Duodenal mucosa (tissue), 2 donors: Measurements from ENCODE around the gene MYO5B.

Experiments used
- H3K27ac ChIP-seq: one replicate; pipeline ENCODE4 v1.7.0; 2013; ENCODE audit warnings: low read depth, low read length
- H3K27me3 ChIP-seq, 2 donors: one replicate each; pipeline ENCODE4 v1.7.0; 2013; ENCODE audit warnings: low read length in 2 of 2, control low read depth in 1 of 2; ENCODE audit not compliant: insufficient read depth in 2 of 2, control insufficient read depth in 1 of 2
- H3K36me3 ChIP-seq, 2 donors: one replicate each; pipeline ENCODE4 v1.7.0; 2013; ENCODE audit warnings: low read length in 2 of 2, control low read depth in 1 of 2; ENCODE audit not compliant: insufficient read depth in 2 of 2, control insufficient read depth in 1 of 2
- H3K4me1 ChIP-seq, 2 donors: one replicate each; pipeline ENCODE4 v1.7.0; 2013; ENCODE audit warnings: low read length in 2 of 2, control low read depth in 1 of 2; ENCODE audit not compliant: insufficient read depth in 2 of 2, control insufficient read depth in 1 of 2
- H3K4me3 ChIP-seq, 2 donors: one replicate each; pipeline ENCODE4 v1.7.0; 2013; ENCODE audit warnings: low read length in 2 of 2, low read depth in 1 of 2
- H3K9ac ChIP-seq, 2 donors: one replicate each; pipeline ENCODE4 v1.7.0; 2013; ENCODE audit warnings: low read length in 2 of 2, low read depth in 1 of 2
- H3K9me3 ChIP-seq, 2 donors: one replicate each; pipeline ENCODE4 v1.7.0; 2013; ENCODE audit warnings: low read length in 2 of 2, control low read depth in 1 of 2; ENCODE audit not compliant: control insufficient read depth in 1 of 2

MYO5B gene

GRCh38 chr18:49859725-49860124 lies 335.2 kb downstream of the MYO5B start:
- Histone ChIP-seq H3K27ac (peak overlapping the region; percentile 74), H3K27me3 (no peaks in the 10 kb centered on the region), H3K9ac (peak overlapping the region; percentile 49 to 50), H3K4me1 (peaks cover 34 to 38% of the 10 kb centered on the region in 2 donors), H3K9me3 (no peaks in the 10 kb centered on the region), H3K36me3 (peaks cover 5 to 27% of the 10 kb centered on the region in 2 donors), H3K4me3 (peak overlapping the region in 1 of 2 donors; percentile 16)

- H3K9me3 ChIP-seq = no peaks in the 10 kb centered on the region
- peaks cover 34 to 38% of the 10 kb centered on the region in 2 donors for H3K4me1 ChIP-seq
- H3K36me3 ChIP-seq = peaks cover 5 to 31% of the 10 kb centered on the region in 2 donors
- peak overlapping the region in 1 of 2 donors; percentile 12 for H3K4me3 ChIP-seq
- H3K9ac ChIP-seq = peak overlapping the region in 1 of 2 donors; percentile 50
- H3K27ac ChIP-seq = peak overlapping the region; percentile 78
- H3K27me3 ChIP-seq = no peaks in the 10 kb centered on the region
Measured at GRCh38 chr18:49859021-49859359, 336.0 kb downstream of the MYO5B start.

GRCh38 chr18:49858309-49859020 lies 336.5 kb downstream of the MYO5B start:
- Histone ChIP-seq H3K9ac (peak overlapping the region; percentile 26 to 50), H3K36me3 (peaks cover 5 to 31% of the 10 kb centered on the region in 2 donors), H3K27ac (peak overlapping the region; percentile 78), H3K27me3 (no peaks in the 10 kb centered on the region), H3K4me3 (peak overlapping the region; percentile 29 to 56), H3K9me3 (no peaks in the 10 kb centered on the region), H3K4me1 (peaks cover 34 to 38% of the 10 kb centered on the region in 2 donors)

- Histone ChIP-seq H3K4me1 (peaks cover 34 to 38% of the 10 kb centered on the region in 2 donors), H3K4me3 (no peak overlapping the region), H3K36me3 (peaks cover 5 to 28% of the 10 kb centered on the region in 2 donors), H3K27me3 (no peaks in the 10 kb centered on the region), H3K9me3 (no peaks in the 10 kb centered on the region), H3K27ac (peak overlapping the region; percentile 78), H3K9ac (peak overlapping the region; percentile 26 to 50)
Measured at GRCh38 chr18:49857708-49858107, 337.2 kb downstream of the MYO5B start.

- Histone ChIP-seq H3K4me3 (no peak overlapping the region), H3K36me3 (peaks cover 9 to 28% of the 10 kb centered on the region in 2 donors), H3K4me1 (peaks cover 31 to 35% of the 10 kb centered on the region in 2 donors), H3K27me3 (no peaks in the 10 kb centered on the region), H3K9ac (no peak overlapping the region), H3K9me3 (no peaks in the 10 kb centered on the region), H3K27ac (no peak overlapping the region)
Measured at GRCh38 chr18:49856496-49856895, 338.5 kb downstream of the MYO5B start.

GRCh38 chr18:49855711-49856415 lies 339.1 kb downstream of the MYO5B start:
- Histone ChIP-seq H3K9me3 (no peaks in the 10 kb centered on the region), H3K36me3 (peaks cover 9 to 28% of the 10 kb centered on the region in 2 donors), H3K9ac (no peak overlapping the region), H3K27ac (no peak overlapping the region), H3K4me1 (peaks cover 27 to 30% of the 10 kb centered on the region in 2 donors), H3K4me3 (no peak overlapping the region), H3K27me3 (no peaks in the 10 kb centered on the region)

- no peak overlapping the region for H3K4me3 ChIP-seq
- no peaks in the 10 kb centered on the region for H3K9me3 ChIP-seq
- H3K27ac ChIP-seq = no peak overlapping the region
- H3K4me1 ChIP-seq = peaks cover 22 to 29% of the 10 kb centered on the region in 2 donors
- no peaks in the 10 kb centered on the region for H3K27me3 ChIP-seq
- H3K36me3 ChIP-seq = peaks cover 9 to 28% of the 10 kb centered on the region in 2 donors
- no peak overlapping the region for H3K9ac ChIP-seq
Measured at GRCh38 chr18:49854681-49855080, 340.3 kb downstream of the MYO5B start.

- Histone ChIP-seq H3K9ac (no peak overlapping the region), H3K4me3 (no peak overlapping the region), H3K36me3 (peaks cover 17 to 28% of the 10 kb centered on the region in 2 donors), H3K9me3 (no peaks in the 10 kb centered on the region), H3K27me3 (no peaks in the 10 kb centered on the region), H3K27ac (no peak overlapping the region), H3K4me1 (peaks cover 25 to 35% of the 10 kb centered on the region in 2 donors)
Measured at GRCh38 chr18:49853436-49853835, 341.5 kb downstream of the MYO5B start.

GRCh38 chr18:49853011-49853410 lies 341.9 kb downstream of the MYO5B start:
- Histone ChIP-seq H3K36me3 (peaks cover 17 to 30% of the 10 kb centered on the region in 2 donors), H3K9ac (no peak overlapping the region), H3K27ac (no peak overlapping the region), H3K4me3 (no peak overlapping the region), H3K9me3 (no peaks in the 10 kb centered on the region), H3K4me1 (peaks cover 25 to 33% of the 10 kb centered on the region in 2 donors), H3K27me3 (no peaks in the 10 kb centered on the region)

- no peaks in the 10 kb centered on the region for H3K27me3 ChIP-seq
- H3K9me3 ChIP-seq = no peaks in the 10 kb centered on the region
- H3K9ac ChIP-seq = no peak overlapping the region
- no peak overlapping the region for H3K4me3 ChIP-seq
- H3K27ac ChIP-seq = no peak overlapping the region
- H3K4me1 ChIP-seq = peaks cover 26 to 29% of the 10 kb centered on the region in 2 donors
- H3K36me3 ChIP-seq = peaks cover 18 to 39% of the 10 kb centered on the region in 2 donors
Measured at GRCh38 chr18:49851624-49852023, 343.3 kb downstream of the MYO5B start.
